ENCODE data around the gene PLXDC2. TPM values are rescaled to one million over a fixed set of nuclear protein-coding genes. Genes with fewer than 3 reads are reported as not detected.

Gene PLXDC2
- total RNA-seq, 1 experiment from 2014 or later, result 38.7 TPM

- Histone ChIP-seq H3K27me3 (ENCODE audit: insufficient read depth, low read length) (no peaks in the 10 kb centered on the region), H4K5ac (ENCODE audit: insufficient read length, low read depth, low read length) (no peak overlapping the region), H4K91ac (ENCODE audit: insufficient read length, low read depth, low read length) (no peak overlapping the region), H3K4me1 (ENCODE audit: insufficient read depth, low read length) (no peaks in the 10 kb centered on the region), H3K27ac (ENCODE audit: insufficient read length, low read depth, low read length) (no peak overlapping the region), H2BK120ac (ENCODE audit: low read depth, low read length, poor library complexity, severe bottlenecking) (no peak overlapping the region), H3K79me2 (ENCODE audit: insufficient read depth, low read length) (no peaks in the 10 kb centered on the region), H2BK5ac (ENCODE audit: insufficient read length, low read length) (no peak overlapping the region), H3K23me2 (ENCODE audit: insufficient read length, low read depth, low read length, poor library complexity, severe bottlenecking) (no peaks in the 10 kb centered on the region), H2BK12ac (ENCODE audit: insufficient read length, low read depth, low read length) (no peak overlapping the region), H3K56ac (ENCODE audit: insufficient read length, low read depth, low read length) (no peak overlapping the region), H3K9me3 (ENCODE audit: control insufficient read depth, low read depth, low read length) (no peaks in the 10 kb centered on the region), H3K18ac (ENCODE audit: insufficient read length, low read depth, low read length) (no peak overlapping the region), H2BK20ac (ENCODE audit: low read depth, low read length, poor library complexity, severe bottlenecking) (no peak overlapping the region), H2AK5ac (ENCODE audit: insufficient read length, low read length) (no peak overlapping the region), H3K79me1 (ENCODE audit: insufficient read depth, low read depth, low read length, poor library complexity, severe bottlenecking) (no peaks in the 10 kb centered on the region), H3K4me2 (ENCODE audit: insufficient read depth, insufficient read length, low read length) (no peak overlapping the region), H2BK15ac (ENCODE audit: low read depth, low read length) (no peak overlapping the region), H2AFZ (ENCODE audit: low read length) (no peak overlapping the region), H3K14ac (ENCODE audit: insufficient read depth, low read length) (no peak overlapping the region), H3K4ac (ENCODE audit: low read depth, low read length) (no peak overlapping the region), H3K23ac (ENCODE audit: insufficient read length, low read depth, low read length) (no peak overlapping the region), H4K8ac (replicated peaks; ENCODE audit: insufficient read length, low read depth, low read length) (no peak overlapping the region), H3T11ph (ENCODE audit: low read length) (no peak overlapping the region), H4K20me1 (ENCODE audit: control insufficient read depth, insufficient read depth, insufficient read length) (no peaks in the 10 kb centered on the region), H3K9ac (ENCODE audit: extremely low read depth, insufficient read length, low read length) (no peak overlapping the region)
- DNase-seq, result no peak
- Mint-ChIP-seq H3K4me1 (peaks cover 16 to 17% of the 10 kb centered on the region in 2 experiments), H3K4me3 (no peak overlapping the region), H3K9me3 (no peaks in the 10 kb centered on the region), H3K36me3 (ENCODE audit: insufficient read depth in 1 of 3, low read depth in 3 of 3) (no peaks in the 10 kb centered on the region), H3K27ac (no peak overlapping the region), H3K27me3 (ENCODE audit: low read depth) (no peaks in the 10 kb centered on the region)
- TF ChIP-seq CTCF (conservative IDR thresholded peaks at IDR 0.05), result no peak
- no CpG with 5 or more reads among the region's 2 CpGs for WGBS (ENCODE audit: extremely low coverage, insufficient read length, low lambda C conversion rate)
Measured at GRCh38 chr10:20271490-20271889, 455.3 kb downstream of the PLXDC2 start.

All from H9 (cell line).